Stromal cell of bone marrow (primary cell): ENCODE data around the gene GNB1.
A peak's percentile ranks its signal among the peaks of the same experiment; 100 is the strongest.
"Not testable (repeated sequence)": the region's sequence is repeated elsewhere in the genome, so short reads cannot be mapped to it uniquely, and the experiment has no call there.

Source experiments
- DNase-seq: peaks from one replicate; pipeline ENCODE4 v3.0.0-alpha.2; 2012; ENCODE audit warnings: low read depth

The GNB1 gene

GRCh38 chr1:1890506-1891348 is at the start of gene GNB1:
GNB1 (minus strand) TSS chr1:1891087; CDS start chr1:1825453, 65,634 bp downstream.
- DNase-seq: peak; percentile 77

DNA sequence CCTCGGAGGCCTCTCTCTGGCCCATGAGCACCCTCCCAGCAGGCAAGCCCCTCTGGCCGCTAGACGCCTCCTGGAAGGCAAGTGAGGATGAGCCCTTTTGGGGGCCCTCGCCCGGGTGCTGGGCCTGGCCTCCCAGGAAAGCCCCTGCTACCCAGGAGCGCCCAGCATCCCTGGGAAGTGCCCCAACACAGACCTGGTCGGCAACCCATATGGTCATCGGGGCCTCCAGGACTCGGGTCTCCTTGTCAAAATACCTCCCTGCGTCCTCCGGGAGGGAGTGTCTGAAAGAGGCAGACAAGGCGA is 49.2 kb upstream of the GNB1 start:
- no peak for DNase-seq

- no peak for DNase-seq
Measured at GRCh38 chr1:1939296-1940122, 48.6 kb upstream of the GNB1 start.

GRCh38 chr1:1938613-1939295 is 47.9 kb upstream of the GNB1 start:
- DNase-seq: no peak

GRCh38 chr1:1938276-1938573 is 47.3 kb upstream of the GNB1 start:
- DNase-seq: no peak

DNA sequence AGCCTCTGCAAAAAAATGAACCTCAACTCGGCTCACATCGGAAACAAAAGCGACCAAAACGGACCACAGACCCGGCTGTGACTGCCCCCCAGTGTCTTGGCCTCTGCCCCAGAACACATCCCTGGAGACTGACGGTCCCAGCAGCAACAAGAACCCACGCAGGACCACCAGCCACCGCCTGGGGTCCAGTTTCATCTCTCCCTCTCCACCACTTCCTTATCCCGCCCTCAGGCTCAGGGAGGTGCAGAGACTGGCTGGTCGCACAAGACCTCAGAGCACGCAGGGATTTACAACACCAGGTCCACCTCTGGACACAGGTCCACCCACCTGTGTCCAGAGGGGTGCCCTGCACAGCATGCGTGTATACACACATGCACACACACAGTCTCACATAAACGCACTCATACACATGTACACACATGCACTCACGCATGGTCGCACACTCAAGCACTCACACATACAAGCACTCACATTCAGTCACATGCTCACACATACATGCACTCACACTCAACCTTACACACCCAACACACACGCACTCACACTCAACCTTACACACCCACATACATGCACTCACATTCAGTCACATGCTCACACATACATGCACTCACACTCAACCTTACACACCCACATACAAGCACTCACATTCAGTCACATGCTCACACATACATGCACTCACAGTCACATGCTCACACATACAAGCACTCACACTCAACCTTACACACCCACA is 46.8 kb upstream of the GNB1 start:
- no peak for DNase-seq

GRCh38 chr1:1937061-1937460 is 46.2 kb upstream of the GNB1 start:
- DNase-seq: no peak

- DNase-seq: not testable (repeated sequence)
Measured at GRCh38 chr1:1934848-1935247, 44.0 kb upstream of the GNB1 start.

- DNase-seq: no peak
Measured at GRCh38 chr1:1929639-1930545, 39.0 kb upstream of the GNB1 start.

DNA sequence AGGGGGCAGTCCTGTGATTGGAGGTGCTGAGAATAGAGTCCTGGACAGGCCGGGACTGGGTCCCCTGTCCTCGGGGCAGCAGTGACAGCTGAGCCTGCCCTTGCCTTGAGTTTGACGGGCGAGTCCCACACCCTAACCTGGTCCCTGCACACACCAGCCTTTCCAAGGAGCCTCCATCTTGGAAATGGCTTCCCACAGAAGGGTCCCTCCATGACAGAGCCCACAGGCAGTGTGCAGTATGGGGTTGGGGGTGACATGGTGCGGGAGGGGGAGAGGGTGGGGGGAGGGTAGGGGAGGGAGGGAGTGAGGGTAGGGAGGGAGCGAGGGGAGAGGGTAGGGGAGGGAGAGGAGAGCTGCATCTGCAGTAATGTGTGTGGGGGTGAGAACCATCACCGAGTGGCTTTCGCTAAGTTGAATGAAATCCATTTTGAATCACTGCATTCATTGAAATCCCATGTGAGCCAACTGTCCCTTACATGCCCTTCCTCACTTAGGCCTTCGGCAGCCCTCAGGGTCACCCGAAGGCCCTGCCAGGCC is 38.3 kb upstream of the GNB1 start:
- DNase-seq: no peak

GRCh38 chr1:1928231-1929101 is 37.6 kb upstream of the GNB1 start:
- DNase-seq: no peak

GRCh38 chr1:1927751-1928150 is 36.9 kb upstream of the GNB1 start:
- no peak for DNase-seq

- no peak for DNase-seq
Measured at GRCh38 chr1:1926886-1927660, 36.2 kb upstream of the GNB1 start.

DNA sequence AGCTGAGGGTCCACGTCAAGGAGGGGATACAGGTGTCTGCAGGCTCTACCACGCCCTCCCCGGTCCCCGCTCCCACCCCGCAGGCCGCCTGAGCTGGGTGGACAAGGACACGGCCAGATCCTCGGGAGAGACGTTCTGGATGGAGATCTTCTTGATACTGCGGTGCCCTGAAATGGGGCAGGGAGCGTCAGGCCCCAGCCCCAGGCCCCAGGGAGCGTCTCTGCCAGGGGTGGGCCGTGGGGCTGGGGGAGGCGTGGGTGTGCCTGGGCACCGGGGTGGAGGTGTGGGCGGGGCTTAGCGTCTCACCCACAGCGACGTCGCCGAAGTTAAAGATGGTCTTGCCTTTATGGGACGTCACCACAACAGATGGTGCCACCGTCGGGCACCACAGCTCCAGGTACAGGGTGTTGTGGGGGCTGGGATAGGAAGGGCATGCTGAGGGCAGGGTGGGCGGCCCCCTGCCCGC is 35.5 kb upstream of the GNB1 start:
- no peak for DNase-seq

GRCh38 chr1:1925437-1926345 is 34.8 kb upstream of the GNB1 start:
- no peak for DNase-seq

- no peak for DNase-seq
Measured at GRCh38 chr1:1924849-1925248, 34.0 kb upstream of the GNB1 start.

GRCh38 chr1:1924386-1924785 is 33.5 kb upstream of the GNB1 start:
- DNase-seq: no peak
